Measurements from ENCODE around the gene PCSK4. TPM values are rescaled to one million over a fixed set of nuclear protein-coding genes. Genes with fewer than 3 reads are reported as not detected.

Gene PCSK4
- total RNA-seq, 1 experiment from 2014 or later, result 11.1 TPM

- POLR2A ChIA-PET, result interaction anchor here (1.3 kb wide), 1 partner anchor 8 kb away, joined by 3 read pairs; no protein-coding TSS in a partner anchor
- no peak overlapping the region for H3K4me3 ChIP-seq (replicated peaks in 1 of 2; ENCODE audit: low read depth in 1 of 2, low read length in 2 of 2)
- H4K20me1 ChIP-seq (ENCODE audit: insufficient read depth), result peaks cover 3% of the 10 kb centered on the region; the same call in 1 of the 2 replicates
Measured at GRCh38 chr19:1447504-1447903, 42.6 kb downstream of the PCSK4 start.

More at GRCh38 chr19:1447504-1447903, 42.6 kb downstream of the PCSK4 start:
- ChIA-PET RAD21 (ENCODE audit: low non-redundant PET in 1 of 2, low total read pairs in 2 of 2, uncharacterized antibody in 2 of 2, unreplicated experiment in 2 of 2) (no interaction called here), CTCF (no interaction called here)
- Histone ChIP-seq H3K27ac (ENCODE audit: low read depth, low read length) (no peak overlapping the region), H2AFZ (ENCODE audit: low read depth, low read length, poor library complexity, severe bottlenecking) (no peak overlapping the region), H3K27me3 (ENCODE audit: insufficient read depth, low read length) (no peaks in the 10 kb centered on the region; the same call in 1 of the 2 replicates), H3K9ac (ENCODE audit: low read length) (no peak overlapping the region), H3K79me2 (ENCODE audit: insufficient read depth, low read length) (peaks cover 2% of the 10 kb centered on the region; the same call in 1 of the 2 replicates), H3K4me2 (ENCODE audit: low read length) (no peak overlapping the region), H3K9me3 (ENCODE audit: control insufficient read depth in 1 of 2, insufficient read depth in 1 of 2, low read depth in 1 of 2, low read length in 2 of 2) (no peaks in the 10 kb centered on the region), H3K9me2 (ENCODE audit: insufficient read depth) (no peaks in the 10 kb centered on the region), H3K36me3 (ENCODE audit: control insufficient read depth in 1 of 2, insufficient read depth in 2 of 2, low read length in 2 of 2) (no peaks in the 10 kb centered on the region), H3K4me1 (ENCODE audit: control insufficient read depth in 1 of 2, insufficient read depth in 2 of 2, low read length in 2 of 2) (peaks cover 23 to 44% of the 10 kb centered on the region in 2 experiments)
- DNase-seq (ENCODE audit: low read depth, low spot score) (no peak), ATAC-seq (no peak)
- intact Hi-C loops (cut with micrococcal nuclease), result no loop called here
- BruUV-seq (replicated peaks), result no TSS peak
- TF ChIP-seq EZH2 (IDR thresholded peaks at IDR 0.05) (no peak), EZH2phosphoT487 (IDR thresholded peaks at IDR 0.05; ENCODE audit: borderline replicate concordance) (no peak), MAX (IDR thresholded peaks at IDR 0.05) (no peak), CTCF (IDR thresholded peaks at IDR 0.05 in 2 of 3, conservative IDR thresholded peaks at IDR 0.05 in 1 of 3; ENCODE audit: borderline replicate concordance in 1 of 3, insufficient read depth in 1 of 3, low read depth in 2 of 3, low read length in 2 of 3) (no peak), CBX3 (IDR thresholded peaks at IDR 0.05; ENCODE audit: low read depth) (no peak), POLR2A (IDR thresholded peaks at IDR 0.05; ENCODE audit: borderline replicate concordance, extremely low read depth, insufficient read depth, insufficient read length) (no peak), TCF7L2 (IDR thresholded peaks at IDR 0.05; ENCODE audit: borderline replicate concordance, extremely low read depth, insufficient read depth, insufficient read length) (no peak), ZNF274 (IDR thresholded peaks at IDR 0.05; ENCODE audit: low read depth, low read length) (no peak), SIN3A (IDR thresholded peaks at IDR 0.05; ENCODE audit: low read depth) (no peak), REST (IDR thresholded peaks at IDR 0.05; ENCODE audit: low read depth) (no peak), ATF3 (IDR thresholded peaks at IDR 0.05) (no peak)
